WERI-Rb-1 (cell line): ENCODE data around the gene SH3PXD2A.

Source experiments
- DNase-seq: peaks from one replicate; pipeline ENCODE4 v3.0.0-alpha.2; 2020
- H3K27ac ChIP-seq: fragments of 250-450 bp; sonication (Bioruptor Pico); 2 replicates; pipeline ENCODE4 v1.5.1; 2020; ENCODE audit warnings: mild to moderate bottlenecking, moderate library complexity
- H3K27me3 ChIP-seq: fragments of 250-450 bp; sonication (Bioruptor Pico); 2 replicates; pipeline ENCODE4 v1.5.1; 2021; ENCODE audit warnings: mild to moderate bottlenecking, low read depth, moderate library complexity; ENCODE audit not compliant: insufficient read depth, severe bottlenecking
- H3K36me3 ChIP-seq: fragments of 250-450 bp; sonication (Bioruptor Pico); 2 replicates; pipeline ENCODE4 v1.5.1; 2020; ENCODE audit warnings: mild to moderate bottlenecking, moderate library complexity
- H3K4me3 ChIP-seq: 2 replicates; pipeline ENCODE4 v1.5.1; 2011; ENCODE audit warnings: low read depth, mild to moderate bottlenecking, control low read depth, low read length
- H3K9me3 ChIP-seq: fragments of 250-450 bp; sonication (Bioruptor Pico); 2 replicates; pipeline ENCODE4 v1.5.1; 2021; ENCODE audit warnings: mild to moderate bottlenecking, moderate library complexity; ENCODE audit not compliant: severe bottlenecking
- TF ChIP-seq, protein P1 (sequence below): IDR thresholded peaks from 2 replicates; pipeline ENCODE4 v1.5.1; 2011; ENCODE audit warnings: low read depth, mild to moderate bottlenecking, control low read depth, inconsistent platforms, low read length

Gene SH3PXD2A

DNA sequence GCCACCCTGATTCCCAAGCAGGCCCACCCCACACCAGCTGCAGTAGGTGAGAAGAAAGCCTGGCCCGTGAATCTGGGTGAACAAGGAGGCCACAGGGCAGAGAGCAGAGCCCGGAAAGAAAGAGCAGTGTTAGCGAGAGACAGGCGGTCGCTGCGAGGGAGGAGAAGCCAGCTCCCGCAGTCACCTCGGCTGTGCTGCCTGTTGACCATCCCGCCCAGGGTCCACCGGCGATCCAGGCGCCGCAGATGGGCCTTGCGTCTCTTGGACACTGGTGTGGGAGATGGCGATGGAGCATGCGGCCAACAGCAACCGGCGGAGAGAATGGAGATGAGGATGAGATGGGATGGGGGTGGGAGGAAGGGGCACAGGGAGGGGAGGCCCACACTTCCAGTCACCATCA, 233.1 kb downstream of the SH3PXD2A start:
- no peaks in the 10 kb centered on the region for H3K9me3 ChIP-seq
- TF ChIP-seq, protein P1, sequence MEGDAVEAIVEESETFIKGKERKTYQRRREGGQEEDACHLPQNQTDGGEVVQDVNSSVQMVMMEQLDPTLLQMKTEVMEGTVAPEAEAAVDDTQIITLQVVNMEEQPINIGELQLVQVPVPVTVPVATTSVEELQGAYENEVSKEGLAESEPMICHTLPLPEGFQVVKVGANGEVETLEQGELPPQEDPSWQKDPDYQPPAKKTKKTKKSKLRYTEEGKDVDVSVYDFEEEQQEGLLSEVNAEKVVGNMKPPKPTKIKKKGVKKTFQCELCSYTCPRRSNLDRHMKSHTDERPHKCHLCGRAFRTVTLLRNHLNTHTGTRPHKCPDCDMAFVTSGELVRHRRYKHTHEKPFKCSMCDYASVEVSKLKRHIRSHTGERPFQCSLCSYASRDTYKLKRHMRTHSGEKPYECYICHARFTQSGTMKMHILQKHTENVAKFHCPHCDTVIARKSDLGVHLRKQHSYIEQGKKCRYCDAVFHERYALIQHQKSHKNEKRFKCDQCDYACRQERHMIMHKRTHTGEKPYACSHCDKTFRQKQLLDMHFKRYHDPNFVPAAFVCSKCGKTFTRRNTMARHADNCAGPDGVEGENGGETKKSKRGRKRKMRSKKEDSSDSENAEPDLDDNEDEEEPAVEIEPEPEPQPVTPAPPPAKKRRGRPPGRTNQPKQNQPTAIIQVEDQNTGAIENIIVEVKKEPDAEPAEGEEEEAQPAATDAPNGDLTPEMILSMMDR = no peak
- H3K4me3 ChIP-seq = no peak overlapping the region
- no peaks in the 10 kb centered on the region; the same call in 1 of the 2 replicates for H3K36me3 ChIP-seq
- no peaks in the 10 kb centered on the region for H3K27me3 ChIP-seq
- no peak for DNase-seq
- H3K27ac ChIP-seq = no peak overlapping the region

DNA sequence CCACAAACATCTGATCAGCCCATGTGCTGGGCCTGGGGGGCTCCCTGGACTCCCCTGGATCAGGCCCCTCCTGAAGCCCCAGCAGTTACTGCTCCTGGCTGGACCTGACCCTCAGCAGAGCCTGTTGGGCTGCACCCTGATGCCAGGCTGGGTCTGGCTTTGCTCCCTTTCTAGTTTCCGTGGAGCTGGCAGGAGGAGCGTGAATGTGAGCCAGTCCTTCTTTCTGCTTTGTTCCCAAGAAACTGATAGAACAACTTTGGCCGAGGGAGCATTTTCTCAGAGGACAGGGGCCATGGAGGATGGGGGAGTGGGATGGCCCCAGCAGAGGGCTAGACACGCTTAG, 233.6 kb downstream of the SH3PXD2A start:
- Histone ChIP-seq H3K27me3 (no peaks in the 10 kb centered on the region), H3K36me3 (no peaks in the 10 kb centered on the region; the same call in 1 of the 2 replicates), H3K4me3 (no peak overlapping the region), H3K9me3 (no peaks in the 10 kb centered on the region), H3K27ac (no peak overlapping the region)
- TF ChIP-seq, protein P1 = no peak
- no peak for DNase-seq

DNA sequence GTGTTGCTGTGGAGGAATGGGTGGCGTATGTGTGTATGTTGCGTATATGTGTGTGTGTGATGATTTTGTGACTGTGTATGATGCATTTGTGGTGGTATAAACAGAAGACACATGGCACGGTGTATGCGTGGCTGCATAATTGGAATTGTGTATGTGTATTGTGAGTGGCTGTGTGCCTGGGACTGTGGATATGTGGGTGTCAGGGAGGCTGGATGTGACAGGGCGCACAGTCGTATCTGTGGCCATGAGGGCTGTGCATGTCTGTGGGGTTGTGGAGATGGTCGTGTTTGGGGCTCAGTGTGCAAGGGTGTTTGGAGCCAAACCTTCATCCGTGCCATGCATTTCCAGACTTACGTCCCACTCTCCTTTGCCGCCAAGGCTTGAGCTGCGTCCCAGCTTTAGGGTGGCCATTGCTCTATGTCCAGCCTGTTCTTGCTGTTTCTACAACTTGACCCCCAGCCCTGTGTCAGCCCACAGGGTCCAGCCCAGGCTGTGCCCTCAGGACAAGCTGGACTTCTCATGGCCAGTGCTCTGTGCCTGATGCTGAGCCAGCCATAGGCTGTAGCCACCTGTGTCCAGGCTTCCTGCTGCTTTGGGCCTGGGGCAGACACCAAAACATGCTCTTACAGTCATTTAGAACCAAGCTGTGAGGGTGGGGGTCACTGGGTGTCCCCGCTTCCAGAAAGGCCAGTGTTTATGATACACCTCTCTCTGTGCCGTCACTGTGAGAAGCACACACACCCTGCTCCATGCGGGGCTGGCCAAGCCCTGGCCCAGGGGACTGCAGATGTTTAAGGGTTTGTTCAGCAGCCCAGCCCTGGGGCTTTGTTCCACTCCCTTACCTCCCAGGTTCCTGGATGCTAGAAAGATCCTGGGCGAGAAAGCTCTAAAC, 234.2 kb downstream of the SH3PXD2A start:
- Histone ChIP-seq H3K36me3 (no peaks in the 10 kb centered on the region; the same call in 1 of the 2 replicates), H3K27ac (no peak overlapping the region), H3K4me3 (no peak overlapping the region), H3K27me3 (no peaks in the 10 kb centered on the region), H3K9me3 (no peaks in the 10 kb centered on the region)
- DNase-seq = no peak
- TF ChIP-seq, protein P1 = no peak

- H3K27ac ChIP-seq = no peak overlapping the region; the same call in 1 of the 2 replicates
- H3K27me3 ChIP-seq = no peaks in the 10 kb centered on the region
- no peaks in the 10 kb centered on the region for H3K9me3 ChIP-seq
- H3K36me3 ChIP-seq = no peaks in the 10 kb centered on the region
- TF ChIP-seq, protein P1 = no peak
- DNase-seq = no peak
- H3K4me3 ChIP-seq = no peak overlapping the region
These were observed 235.0 kb downstream of the SH3PXD2A start for GRCh38 chr10:103620352-103620740.

DNA sequence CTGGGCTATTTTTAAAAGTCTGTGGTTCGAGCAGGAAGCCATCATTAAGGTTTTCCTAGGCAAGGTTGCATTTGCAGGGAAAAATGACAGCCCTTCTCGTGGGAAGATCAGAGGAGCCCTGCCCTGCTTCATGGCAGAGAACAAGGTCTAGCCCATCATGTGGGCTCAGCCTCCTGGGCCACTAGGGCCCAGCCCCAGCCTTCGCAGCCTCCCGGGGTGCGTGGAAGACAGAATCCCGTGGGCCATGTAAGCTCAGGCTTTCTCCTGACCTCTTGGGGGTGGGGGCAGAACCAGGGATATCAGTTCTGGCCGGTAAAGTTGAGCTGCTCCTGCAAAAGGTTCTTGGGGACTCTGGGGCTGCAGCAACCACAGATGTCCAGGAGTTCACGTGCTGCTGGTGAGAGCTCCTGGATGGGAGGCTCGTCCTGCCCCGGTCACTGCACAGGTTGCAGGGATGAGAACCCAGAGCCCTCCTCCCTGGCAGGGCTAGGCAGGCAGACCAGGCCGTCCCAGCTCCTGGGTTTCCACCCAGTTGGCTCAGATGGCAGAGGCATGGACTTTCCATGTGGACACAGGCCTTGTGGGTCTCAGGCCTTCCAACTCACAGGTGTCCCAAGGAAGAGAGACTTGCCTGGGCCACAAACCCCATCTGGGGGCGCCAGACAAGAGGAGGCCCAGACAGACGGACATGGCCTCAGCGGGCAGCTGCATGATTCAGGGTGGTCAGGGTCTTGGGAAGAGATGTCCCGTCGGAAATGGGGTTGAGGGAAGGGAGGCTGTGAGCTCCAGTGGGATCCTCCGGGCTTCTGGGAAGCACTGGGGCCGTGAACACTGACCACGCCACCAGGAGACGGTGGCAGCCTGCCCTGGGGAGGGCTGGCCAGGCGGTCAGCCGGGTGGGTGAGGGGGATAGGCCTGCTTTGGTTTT, 235.7 kb downstream of the SH3PXD2A start:
- TF ChIP-seq, protein P1 = no peak
- no peak for DNase-seq
- Histone ChIP-seq H3K27ac (peak overlapping the region; percentile 82), H3K36me3 (no peaks in the 10 kb centered on the region), H3K4me3 (no peak overlapping the region), H3K27me3 (no peaks in the 10 kb centered on the region), H3K9me3 (no peaks in the 10 kb centered on the region)
